ENCODE data around the gene SCAMP5. TPM values are rescaled to one million over a fixed set of nuclear protein-coding genes. Genes with fewer than 3 reads are reported as not detected.

The SCAMP5 gene
- polyA plus RNA-seq, 1 experiment = 2.1 TPM

GRCh38 chr15:75065467-75065850, 70.1 kb downstream of the SCAMP5 start:
- Histone ChIP-seq H3K27ac (ENCODE audit: low read depth, low read length) (no peak overlapping the region), H3K4me3 (ENCODE audit: low read depth, low read length) (no peak overlapping the region), H3K27me3 (ENCODE audit: control insufficient read depth, insufficient read depth, low read length) (peaks cover 4% of the 10 kb centered on the region), H3K9me3 (ENCODE audit: control insufficient read depth, insufficient read depth, low read length) (peaks cover 7% of the 10 kb centered on the region)
- no peak for TF ChIP-seq CTCF (IDR thresholded peaks at IDR 0.05; ENCODE audit: low read depth, low read length)
- ChIA-PET CTCF (no interaction called here), POLR2A (no interaction called here)
- DNase-seq (ENCODE audit: low read depth, low spot score) = no peak

DNA sequence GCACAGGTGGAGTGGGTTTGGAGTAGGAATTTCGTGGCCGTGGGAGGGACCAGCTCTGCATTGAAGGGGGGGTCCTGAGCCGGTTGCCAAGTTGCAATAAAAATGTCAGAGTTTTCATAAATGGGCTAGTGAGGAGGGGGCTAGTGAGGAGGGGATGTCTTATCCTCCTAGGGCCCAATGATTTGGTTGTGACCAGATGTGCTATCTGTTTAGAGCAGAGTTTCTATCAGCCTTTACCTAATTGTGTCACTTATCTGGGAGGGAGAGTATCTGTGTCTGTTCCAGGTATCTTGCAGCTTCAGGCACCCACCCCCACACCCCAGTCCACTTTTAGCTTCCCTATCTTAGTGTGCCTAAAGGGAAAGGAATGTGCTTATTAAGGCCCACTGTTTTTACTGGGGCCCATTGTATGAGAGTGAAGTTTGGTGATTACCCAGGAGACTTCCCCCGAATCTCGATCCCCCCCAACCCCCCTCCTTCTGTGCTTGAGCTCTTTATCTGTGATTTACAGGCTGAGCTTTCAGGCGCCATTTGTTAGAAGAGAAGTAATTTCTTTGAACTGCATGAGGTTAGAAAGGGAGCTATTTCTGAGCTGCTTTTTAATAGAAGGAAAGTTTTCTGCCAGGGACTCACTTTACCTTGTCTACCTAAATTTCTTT, 70.6 kb downstream of the SCAMP5 start:
- Histone ChIP-seq H3K9me3 (ENCODE audit: control insufficient read depth, insufficient read depth, low read length) (peaks cover 7% of the 10 kb centered on the region), H3K4me3 (ENCODE audit: low read depth, low read length) (no peak overlapping the region), H3K27ac (ENCODE audit: low read depth, low read length) (no peak overlapping the region), H3K27me3 (ENCODE audit: control insufficient read depth, insufficient read depth, low read length) (peaks cover 7% of the 10 kb centered on the region)
- ChIA-PET POLR2A (interaction anchor here (0.6 kb wide), 1 partner anchor 13 kb away, joined by 4 read pairs; no protein-coding TSS in a partner anchor), CTCF (no interaction called here)
- no peak for DNase-seq (ENCODE audit: low read depth, low spot score)
- TF ChIP-seq CTCF (IDR thresholded peaks at IDR 0.05; ENCODE audit: low read depth, low read length) = no peak

- H3K4me3 ChIP-seq (ENCODE audit: low read depth, low read length) = no peak overlapping the region
- no peak for TF ChIP-seq CTCF (IDR thresholded peaks at IDR 0.05; ENCODE audit: low read depth, low read length)
- H3K27ac ChIP-seq (ENCODE audit: low read depth, low read length) = no peak overlapping the region
- H3K9me3 ChIP-seq (ENCODE audit: control insufficient read depth, insufficient read depth, low read length) = peaks cover 7% of the 10 kb centered on the region
- CTCF ChIA-PET = no interaction called here
- POLR2A ChIA-PET = no interaction called here
- peaks cover 7% of the 10 kb centered on the region for H3K27me3 ChIP-seq (ENCODE audit: control insufficient read depth, insufficient read depth, low read length)
- no peak for DNase-seq (ENCODE audit: low read depth, low spot score)
Observed at GRCh38 chr15:75067123-75067830, 71.9 kb downstream of the SCAMP5 start.

DNA sequence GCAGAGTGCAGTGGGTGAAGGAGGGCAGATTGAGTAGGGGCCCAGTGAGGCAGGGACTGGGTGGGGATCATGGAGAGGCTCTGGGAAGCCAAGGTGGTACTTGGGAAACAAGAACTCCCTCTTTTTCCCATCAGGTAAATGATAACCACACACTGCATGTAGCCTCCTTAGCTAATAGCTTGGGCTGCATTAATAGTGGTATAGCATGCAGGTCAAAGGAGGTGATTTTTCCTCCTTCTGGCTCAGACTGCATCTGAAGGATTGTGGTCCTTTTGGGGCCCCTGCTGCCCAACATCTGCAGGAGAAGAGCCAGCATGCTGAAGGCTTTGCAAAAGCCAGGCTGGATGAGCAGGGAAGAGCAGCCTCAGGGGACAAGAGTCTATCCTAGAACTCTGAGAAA, 73.4 kb downstream of the SCAMP5 start:
- CTCF ChIA-PET = no interaction called here

More for the DNA sequence above, 73.4 kb downstream of the SCAMP5 start:
- POLR2A ChIA-PET = no interaction called here
- H3K27me3 ChIP-seq (ENCODE audit: control insufficient read depth, insufficient read depth, low read length) = peaks cover 7% of the 10 kb centered on the region
- no peak overlapping the region for H3K4me3 ChIP-seq (ENCODE audit: low read depth, low read length)
- H3K9me3 ChIP-seq (ENCODE audit: control insufficient read depth, insufficient read depth, low read length) = peaks cover 7% of the 10 kb centered on the region
- H3K27ac ChIP-seq (ENCODE audit: low read depth, low read length) = no peak overlapping the region
- DNase-seq (ENCODE audit: low read depth, low spot score) = no peak
- no peak for TF ChIP-seq CTCF (IDR thresholded peaks at IDR 0.05; ENCODE audit: low read depth, low read length)

Data from AG04450 (cell line).